Body of pancreas (tissue), 4 donors: ENCODE data around the gene DLD.

ENCODE experiments used
- CTCF ChIP-seq, 7 experiments: fragments of 450-650 bp in 4 of 7; fragments of 200-600 bp in 3 of 7; sonication (generic) in 3 of 7; IDR thresholded peaks; one replicate each; pipeline ENCODE4 v1.5.1; 2016 to 2019; ENCODE audit warnings: antibody characterized with exemption in 7 of 7
- POLR2A ChIP-seq, 3 donors: fragments of 450-650 bp; IDR thresholded peaks; one replicate each; pipeline ENCODE4 v1.6.1; 2016; ENCODE audit warnings: antibody characterized with exemption in 3 of 3, mild to moderate bottlenecking in 2 of 3

- TF ChIP-seq CTCF (IDR thresholded peaks at IDR 0.05): no peak
- TF ChIP-seq POLR2A (IDR thresholded peaks at IDR 0.05): no peak
Observed at GRCh38 chr7:107877731-107878382, 13.1 kb upstream of the DLD start.
